Measurements from ENCODE around the gene TOR1AIP2.
"Not testable (repeated sequence)": the region's sequence is repeated elsewhere in the genome, so short reads cannot be mapped to it uniquely, and the experiment has no call there.

The TOR1AIP2 gene

DNA sequence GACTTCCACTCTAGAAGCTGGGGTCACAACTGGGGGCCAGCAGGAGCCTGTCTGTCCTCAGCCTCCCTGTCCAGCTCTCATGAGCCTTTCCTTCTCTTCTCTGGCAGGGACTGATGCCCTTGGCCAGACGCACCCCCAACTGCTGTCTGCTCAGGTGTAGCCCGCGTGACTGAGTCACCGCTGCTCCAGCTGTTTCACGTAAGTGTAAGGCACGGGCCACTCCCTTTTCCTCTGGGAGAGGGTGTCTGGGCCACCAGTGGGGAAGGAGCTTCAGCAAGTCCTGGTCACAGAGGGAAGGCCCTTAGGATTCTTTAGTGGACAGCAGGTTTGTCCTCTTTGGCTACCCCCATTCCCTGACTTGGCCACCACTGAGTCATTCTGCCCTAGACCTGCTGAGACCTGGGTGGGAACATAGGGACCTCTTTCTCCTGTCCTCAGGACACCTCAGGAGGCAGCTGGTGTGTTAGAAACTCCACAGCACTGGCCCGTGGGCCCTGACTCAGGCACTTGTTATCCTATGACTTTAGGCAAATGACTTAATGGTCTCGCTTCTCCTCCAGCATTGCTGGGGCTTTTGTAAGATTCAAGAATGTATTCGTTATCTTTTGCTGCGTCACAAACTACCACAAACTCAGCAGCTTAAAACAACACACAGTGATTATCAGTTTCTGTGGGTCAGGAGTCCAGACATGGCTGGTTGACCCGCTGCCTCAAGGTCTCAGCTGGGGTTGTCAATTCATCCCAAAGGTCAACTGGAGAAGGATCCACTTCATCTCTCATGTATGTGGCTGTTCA lies 69.7 kb downstream of the TOR1AIP2 start:
- peak; percentile 72 for DNase-seq (ENCODE audit: low read depth, low spot score)

DNA sequence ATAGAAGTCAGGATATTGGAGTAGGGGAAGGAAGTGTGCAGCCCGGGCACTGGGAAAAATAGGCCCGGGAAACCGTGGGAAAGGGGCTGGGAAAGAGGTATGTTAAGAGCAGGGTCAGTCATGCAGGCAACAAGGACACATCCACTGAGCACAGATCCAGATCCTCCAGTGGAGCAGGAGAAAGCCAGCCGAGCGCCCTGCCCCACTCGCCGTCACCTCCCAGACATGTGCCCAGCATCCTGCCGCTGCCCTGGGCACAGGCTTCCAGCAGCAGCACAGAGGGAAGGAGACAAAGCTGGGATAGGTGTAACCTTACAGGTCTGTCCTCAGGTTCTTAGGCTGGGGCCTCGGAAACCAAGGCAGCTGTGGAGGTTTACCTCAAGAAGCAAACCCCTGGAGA lies 70.3 kb downstream of the TOR1AIP2 start:
- no peak for DNase-seq (ENCODE audit: low read depth, low spot score)

DNA sequence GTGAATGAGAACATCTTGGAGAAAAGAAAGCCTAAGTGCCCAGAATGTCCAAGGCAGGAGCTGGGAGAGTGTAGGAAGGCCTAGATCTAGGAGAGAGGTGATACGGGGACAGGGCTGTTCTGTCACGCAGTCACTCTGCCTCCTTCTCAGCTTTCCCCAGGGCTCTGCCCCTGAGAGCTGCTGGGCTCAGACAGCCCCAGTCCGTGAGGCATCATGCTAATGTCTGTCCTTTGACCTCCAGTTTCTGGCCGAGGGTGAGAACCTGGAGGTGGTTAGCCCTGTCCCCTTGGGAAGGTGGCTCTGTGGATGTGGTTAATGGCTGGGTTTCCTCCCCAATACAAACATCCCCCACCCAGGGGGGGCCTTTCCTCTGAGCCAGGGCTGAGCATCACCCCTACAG lies 71.3 kb downstream of the TOR1AIP2 start:
- DNase-seq (ENCODE audit: low read depth, low spot score), result no peak

DNA sequence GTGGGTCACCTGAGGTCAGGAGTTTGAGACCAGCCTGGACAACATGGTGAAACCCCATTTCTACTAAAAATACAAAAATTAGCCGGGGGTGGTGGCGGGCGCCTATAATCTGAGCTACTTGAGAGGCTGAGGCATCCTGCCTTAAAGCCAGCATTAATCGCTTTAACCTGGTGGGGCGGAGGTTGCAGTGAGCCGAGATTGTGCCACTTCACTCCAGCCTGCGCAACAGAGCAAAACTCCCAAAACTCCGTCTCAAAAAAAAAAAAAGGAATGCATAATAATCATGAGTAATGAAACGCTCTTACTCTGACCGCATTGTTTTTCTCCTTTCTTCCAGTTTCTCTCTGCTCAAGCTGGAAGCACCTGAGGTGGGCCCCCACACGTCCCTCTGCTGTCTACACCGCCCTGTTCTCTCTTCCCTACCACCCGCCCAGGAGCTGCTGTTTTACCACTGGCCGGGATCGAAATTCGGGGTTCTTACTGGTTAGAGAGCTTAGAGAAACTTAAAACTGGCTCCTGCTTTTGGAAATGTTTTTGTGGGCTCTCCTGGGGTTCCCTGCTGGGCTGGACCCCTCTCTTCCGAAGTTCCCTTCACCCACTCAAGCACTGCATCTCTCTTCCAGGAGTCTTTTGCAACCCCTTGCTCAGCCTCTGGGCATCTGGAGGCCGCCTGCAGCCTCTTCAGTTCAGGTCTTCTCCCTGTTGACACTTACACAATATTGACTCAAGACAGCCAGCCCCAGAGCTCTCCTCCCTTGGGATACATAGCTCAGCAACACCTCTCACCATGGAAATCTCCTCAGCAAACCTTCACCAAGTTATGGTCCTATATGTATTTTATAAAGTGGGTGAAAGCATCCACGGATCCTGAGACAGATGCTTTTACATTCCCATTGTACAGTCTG lies 72.1 kb downstream of the TOR1AIP2 start:
- DNase-seq (ENCODE audit: low read depth, low spot score), result no peak

GRCh38 chr1:179804417-179804816 lies 73.2 kb downstream of the TOR1AIP2 start:
- DNase-seq (ENCODE audit: low read depth, low spot score), result not testable (repeated sequence)

GRCh38 chr1:179803918-179804317 lies 73.7 kb downstream of the TOR1AIP2 start:
- no peak for DNase-seq (ENCODE audit: low read depth, low spot score)

GRCh38 chr1:179803104-179803503 lies 74.5 kb downstream of the TOR1AIP2 start:
- no peak for DNase-seq (ENCODE audit: low read depth, low spot score)

DNA sequence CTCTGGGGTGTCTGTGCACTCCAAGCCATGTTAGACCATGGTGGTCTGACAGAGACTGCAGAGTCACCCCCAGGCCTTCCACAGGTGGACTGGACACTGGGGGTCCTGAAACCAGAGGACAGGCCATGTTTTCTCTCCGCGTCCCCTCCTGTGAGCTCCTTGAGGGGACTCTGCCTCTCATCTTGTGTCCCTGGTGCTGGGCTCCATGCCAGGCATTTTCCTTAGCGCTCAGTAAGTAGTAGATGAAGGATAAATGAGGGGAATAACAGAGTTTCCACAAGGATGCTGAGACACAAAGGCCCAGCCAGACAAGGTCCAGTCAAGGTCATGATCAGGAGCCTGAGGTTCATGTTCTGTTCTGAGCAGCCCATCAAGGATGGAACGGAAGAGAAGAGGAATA lies 77.1 kb downstream of the TOR1AIP2 start:
- DNase-seq (ENCODE audit: low read depth, low spot score), result no peak

DNA sequence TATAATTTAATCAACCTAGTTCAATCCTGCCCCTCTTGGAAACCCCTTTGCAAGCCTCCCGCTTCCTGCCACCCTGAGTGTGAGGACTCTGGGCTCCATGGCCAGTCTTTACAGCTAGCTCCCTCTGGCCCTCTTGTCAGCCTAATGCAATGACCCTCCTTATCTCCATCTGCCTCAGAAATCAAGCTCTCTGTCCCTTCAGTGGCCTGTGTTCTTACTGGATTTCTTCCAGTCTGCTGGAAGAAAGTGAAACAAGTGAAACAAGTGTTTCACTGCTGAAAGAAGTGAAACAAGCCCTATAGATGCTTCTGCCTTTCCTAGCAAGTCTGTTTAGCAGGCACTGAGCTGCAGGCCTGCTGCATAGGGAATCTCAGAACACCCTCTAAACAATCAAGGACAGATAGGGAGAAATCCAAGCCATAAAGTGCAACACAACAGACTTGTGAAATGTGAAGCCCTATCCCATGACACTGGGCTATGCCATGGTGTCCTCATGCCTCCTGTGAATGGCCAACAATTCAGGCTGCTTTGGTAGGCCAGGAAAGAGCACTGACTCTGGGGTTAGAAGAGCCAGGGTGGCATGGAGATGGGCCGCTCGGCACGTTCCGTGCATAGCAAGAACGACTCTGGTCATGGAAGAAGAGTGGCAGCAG lies 78.6 kb downstream of the TOR1AIP2 start:
- DNase-seq (ENCODE audit: low read depth, low spot score), result no peak

- no peak for DNase-seq (ENCODE audit: low read depth, low spot score)
Measured at GRCh38 chr1:179798213-179798863, 79.3 kb downstream of the TOR1AIP2 start.

- peak; percentile 82 for DNase-seq (ENCODE audit: low read depth, low spot score)
Measured at GRCh38 chr1:179794669-179795068, 82.9 kb downstream of the TOR1AIP2 start.

DNA sequence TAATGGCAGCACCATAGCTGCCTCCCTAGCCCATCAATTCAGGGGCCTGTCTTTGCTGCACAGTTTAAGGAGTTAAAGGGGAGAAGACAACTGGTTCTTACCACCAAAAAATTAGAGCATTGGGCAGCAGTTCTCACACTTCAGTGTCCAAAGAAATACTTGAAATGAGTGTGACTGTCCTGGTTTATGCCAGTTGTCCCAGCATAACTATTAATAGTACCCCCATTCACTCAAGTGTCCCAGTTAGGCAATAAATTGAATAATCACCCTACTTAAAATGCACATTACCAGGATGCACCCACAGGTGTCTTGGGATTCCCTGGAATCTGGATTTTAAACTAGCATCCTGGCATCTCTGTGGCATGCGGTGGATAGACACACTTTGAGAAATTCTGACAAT lies 83.5 kb downstream of the TOR1AIP2 start:
- no peak for DNase-seq (ENCODE audit: low read depth, low spot score)

DNA sequence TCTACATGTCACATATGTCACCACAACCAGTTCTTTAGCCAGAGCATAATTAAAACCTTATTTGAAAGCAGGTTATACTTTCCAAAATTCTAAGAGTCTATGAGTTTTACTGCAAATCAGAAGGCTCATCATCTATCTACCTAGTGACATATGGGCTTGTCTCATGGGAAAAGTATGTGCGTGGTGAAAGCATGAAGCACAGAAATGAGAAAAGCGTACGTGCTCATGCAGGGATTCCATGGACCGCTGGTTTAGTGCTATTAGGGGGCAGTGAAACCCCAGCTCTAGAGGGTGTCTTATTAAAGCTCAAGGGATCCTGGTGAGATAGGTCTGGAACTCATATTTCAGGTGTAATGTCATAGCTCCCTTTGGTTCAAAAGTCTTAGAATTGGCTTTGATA lies 84.3 kb downstream of the TOR1AIP2 start:
- no peak for DNase-seq (ENCODE audit: low read depth, low spot score)

Data from astrocyte of the hippocampus (primary cell).